GM23338 (cell line): ENCODE measurements around the gene SMNDC1. TPM values are rescaled to one million over a fixed set of nuclear protein-coding genes. Genes with fewer than 3 reads are reported as not detected.

Experiments
- ATAC-seq: fragments of 200-7000 bp; cut with Tn5 transposase; 3 replicates; pipeline ENCODE4 v1.9.1; 2020
- DNase-seq: peaks from one replicate; pipeline ENCODE4 v3.0.0-alpha.2; 2015; ENCODE audit warnings: low spot score
- H2AFZ ChIP-seq: fragments of 200-600 bp; sonication (generic); 2 replicates; pipeline ENCODE4 v1.8.0; 2016; ENCODE audit warnings: antibody characterized with exemption, mild to moderate bottlenecking, moderate library complexity
- H3F3A ChIP-seq: fragments of 200-600 bp; sonication (generic); replicated peaks from 2 replicates; pipeline ENCODE4 v1.8.0; 2017; ENCODE audit warnings: antibody characterized with exemption, mixed run types, low read depth
- H3K27ac ChIP-seq: fragments of 200-600 bp; sonication (generic); 2 replicates; pipeline ENCODE4 v1.6.1; 2016; ENCODE audit warnings: low read depth
- H3K27me3 ChIP-seq: fragments of 200-600 bp; sonication (generic); 2 replicates; pipeline ENCODE4 v1.8.0; 2016; ENCODE audit warnings: mild to moderate bottlenecking, mixed run types, moderate library complexity; ENCODE audit not compliant: insufficient read depth
- H3K36me3 ChIP-seq: fragments of 200-600 bp; sonication (generic); 2 replicates; pipeline ENCODE4 v1.8.0; 2016; ENCODE audit warnings: mild to moderate bottlenecking; ENCODE audit not compliant: insufficient read depth
- H3K4me1 ChIP-seq: fragments of 200-600 bp; sonication (generic); 2 replicates; pipeline ENCODE4 v1.8.0; 2016; ENCODE audit warnings: mild to moderate bottlenecking, moderate library complexity; ENCODE audit not compliant: insufficient read depth
- H3K4me2 ChIP-seq: fragments of 200-600 bp; sonication (generic); 2 replicates; pipeline ENCODE4 v1.7.1; 2017; ENCODE audit warnings: mixed run types
- H3K4me3 ChIP-seq: fragments of 200-600 bp; sonication (generic); 2 replicates; pipeline ENCODE4 v1.6.1; 2016; ENCODE audit warnings: mixed run types
- H3K79me2 ChIP-seq: fragments of 200-600 bp; sonication (generic); replicated peaks from 2 replicates; pipeline ENCODE4 v1.8.0; 2017; ENCODE audit warnings: mild to moderate bottlenecking; ENCODE audit not compliant: insufficient read depth
- H3K9me2 ChIP-seq: fragments of 200-600 bp; sonication (generic); 2 replicates; pipeline ENCODE4 v1.8.0; 2017; ENCODE audit not compliant: insufficient read depth
- H4K20me1 ChIP-seq: fragments of 200-600 bp; sonication (generic); replicated peaks from 2 replicates; pipeline ENCODE4 v1.8.0; 2017; ENCODE audit warnings: mild to moderate bottlenecking; ENCODE audit not compliant: insufficient read depth
- H3K27ac Mint-ChIP-seq: 2 replicates; pipeline ENCODE4 v1.8.0; 2020; ENCODE audit warnings: inconsistent platforms, mild to moderate bottlenecking, moderate library complexity, mixed read lengths
- H3K27me3 Mint-ChIP-seq: 3 replicates; pipeline ENCODE4 v1.8.0; 2022; ENCODE audit warnings: low read depth, mild to moderate bottlenecking, moderate library complexity, mixed read lengths, inconsistent platforms; ENCODE audit not compliant: insufficient read depth, poor library complexity
- H3K36me3 Mint-ChIP-seq: 3 replicates; pipeline ENCODE4 v1.8.0; 2021; ENCODE audit warnings: low read depth, mild to moderate bottlenecking, inconsistent platforms, moderate library complexity, mixed read lengths
- H3K4me1 Mint-ChIP-seq: 3 replicates; pipeline ENCODE4 v1.8.0; 2020; ENCODE audit warnings: mild to moderate bottlenecking, inconsistent platforms, mixed read lengths
- H3K4me3 Mint-ChIP-seq: 3 replicates; pipeline ENCODE4 v1.8.0; 2021; ENCODE audit warnings: moderate library complexity, mild to moderate bottlenecking, inconsistent platforms, mixed read lengths
- H3K9me3 Mint-ChIP-seq: 3 replicates; pipeline ENCODE4 v1.8.0; 2020; ENCODE audit warnings: moderate library complexity, mild to moderate bottlenecking, inconsistent platforms, mixed read lengths
- CREB1 ChIP-seq: fragments of 250-450 bp; sonication (Bioruptor Pico); IDR thresholded peaks from 2 replicates; pipeline ENCODE4 v1.5.0; 2020; ENCODE audit warnings: low read depth, mild to moderate bottlenecking, moderate library complexity
- CTCF ChIP-seq, 2 experiments: fragments of 200-600 bp in 1 of 2; sonication (generic) in 1 of 2; conservative IDR thresholded peaks; 2 replicates each; pipeline versions ENCODE4 v1.5.1 to v1.6.1; 2016 to 2017; ENCODE audit warnings: antibody characterized with exemption in 2 of 2, low read depth in 2 of 2, mild to moderate bottlenecking in 2 of 2, moderate library complexity in 1 of 2
- ETS1 ChIP-seq: IDR thresholded peaks from 2 replicates; pipeline ENCODE4 v1.6.1; 2016; ENCODE audit warnings: antibody characterized with exemption
- EZH2 ChIP-seq: fragments of 200-600 bp; sonication (generic); IDR thresholded peaks from one replicate; pipeline ENCODE4 v1.8.0; 2017; ENCODE audit warnings: antibody characterized with exemption, mild to moderate bottlenecking, low read depth; ENCODE audit not compliant: unreplicated experiment
- EZH2phosphoT487 ChIP-seq: fragments of 200-600 bp; sonication (generic); IDR thresholded peaks from one replicate; pipeline ENCODE4 v1.8.1; 2018; ENCODE audit warnings: antibody characterized with exemption; ENCODE audit not compliant: unreplicated experiment
- JUNB ChIP-seq: IDR thresholded peaks from one replicate; pipeline ENCODE4 v1.6.1; 2016; ENCODE audit warnings: antibody characterized with exemption; ENCODE audit not compliant: unreplicated experiment
- NANOG ChIP-seq: IDR thresholded peaks from 2 replicates; pipeline ENCODE4 v1.6.1; 2016; ENCODE audit warnings: antibody characterized with exemption, borderline replicate concordance
- POLR2AphosphoS5 ChIP-seq: IDR thresholded peaks from 2 replicates; pipeline ENCODE4 v1.6.1; 2016; ENCODE audit warnings: antibody characterized with exemption, low read depth
- REST ChIP-seq: IDR thresholded peaks from one replicate; pipeline ENCODE4 v1.6.1; 2018; ENCODE audit warnings: antibody characterized with exemption; ENCODE audit not compliant: unreplicated experiment
- STAT1 ChIP-seq: IDR thresholded peaks from one replicate; pipeline ENCODE4 v1.6.1; 2016; ENCODE audit warnings: antibody characterized with exemption; ENCODE audit not compliant: unreplicated experiment
- ZNF114 ChIP-seq: fragments of 250-450 bp; sonication (Bioruptor Pico); IDR thresholded peaks from 2 replicates; pipeline ENCODE4 v1.5.0; 2020; ENCODE audit warnings: mild to moderate bottlenecking, moderate library complexity
- ZNF331 ChIP-seq: fragments of 250-450 bp; sonication (Bioruptor Pico); IDR thresholded peaks from 2 replicates; pipeline ENCODE4 v1.5.0; 2020; ENCODE audit warnings: low read depth, mild to moderate bottlenecking, moderate library complexity
- ZNF462 ChIP-seq: fragments of 250-450 bp; sonication (Bioruptor Pico); IDR thresholded peaks from 2 replicates; pipeline ENCODE4 v1.5.0; 2020; ENCODE audit warnings: mild to moderate bottlenecking, moderate library complexity
- polyA plus RNA-seq: library from polyadenylated mRNA; unstranded; fragments of >200 nt; fragmentation: Nextera tagmentation; extraction: Ambion mirVana; gene quantifications from 2 replicates; pipeline ENCODE4 v1.2.1, GENCODE V29; 2016
- total RNA-seq: library from RNA; depleted of rRNA; stranded (reverse); fragments of >200 nt; shearing (Covaris generic); gene quantifications from 2 replicates; pipeline ENCODE4 v1.2.3, GENCODE V29; 2014

The SMNDC1 gene
- total and polyA plus RNA-seq, 2 experiments from 2014 or later, result 28.4 to 45.1 TPM

GRCh38 chr10:110346914-110347313, 42.2 kb upstream of the SMNDC1 start:
- Mint-ChIP-seq H3K9me3 (no peaks in the 10 kb centered on the region; the same call in 2 of the 3 replicates), H3K27me3 (peaks cover 4% of the 10 kb centered on the region), H3K4me3 (no peak overlapping the region), H3K27ac (no peak overlapping the region), H3K36me3 (no peaks in the 10 kb centered on the region), H3K4me1 (peaks cover 15% of the 10 kb centered on the region)
- no peak overlapping the region for H2AFZ ChIP-seq
- H3K27ac ChIP-seq, result no peak overlapping the region
- ATAC-seq, result no peak
- H3K79me2 ChIP-seq, result no peaks in the 10 kb centered on the region
- peaks cover 10% of the 10 kb centered on the region for H3K4me1 ChIP-seq
- no peaks in the 10 kb centered on the region for H3K36me3 ChIP-seq
- TF ChIP-seq EZH2, result no peak
- no peak for TF ChIP-seq EZH2phosphoT487
- TF ChIP-seq POLR2AphosphoS5, result no peak
- no peak for TF ChIP-seq ETS1
- TF ChIP-seq CTCF (conservative IDR thresholded peaks at IDR 0.05; ENCODE audit: low read depth in 2 of 2), result no peak
- no peak for TF ChIP-seq ZNF114 (CRISPR knock-in tag)
- no peak for TF ChIP-seq REST
- TF ChIP-seq ZNF462 (CRISPR knock-in tag), result no peak
- TF ChIP-seq NANOG, result no peak
- TF ChIP-seq ZNF331 (CRISPR knock-in tag), result no peak
- TF ChIP-seq STAT1, result no peak
- no peak for TF ChIP-seq CREB1 (CRISPR knock-in tag)
- TF ChIP-seq JUNB, result no peak
- no peak overlapping the region for H3K4me3 ChIP-seq
- H3K27me3 ChIP-seq, result no peaks in the 10 kb centered on the region
- no peaks in the 10 kb centered on the region for H3F3A ChIP-seq
- no peak for DNase-seq
- H3K4me2 ChIP-seq, result no peak overlapping the region
- no peaks in the 10 kb centered on the region; the same call in 1 of the 2 replicates for H3K9me2 ChIP-seq
- no peaks in the 10 kb centered on the region for H4K20me1 ChIP-seq
